OCI-LY7 (cell line): ENCODE measurements around the gene MFGE8. TPM values are rescaled to one million over a fixed set of nuclear protein-coding genes. Genes with fewer than 3 reads are reported as not detected.

Source experiments
- BruUV-seq: library from RNA; stranded (reverse); fragments of 400-500 nt; replicated peaks from 2 replicates; lab custom pipeline; 2021; lab: Mats Ljungman, UMichigan
- CTCF ChIA-PET: fragments of 300-600 bp; sonication (Branson Sonifier 250); formaldehyde crosslinking; loops from one replicate; lab custom pipeline; 2022; ENCODE audit warnings: antibody characterized with exemption; ENCODE audit not compliant: unreplicated experiment; lab: Charles Lee
- POLR2A ChIA-PET: fragments of 300-600 bp; sonication (Branson Sonifier 250); formaldehyde crosslinking; loops from one replicate; lab custom pipeline; 2022; ENCODE audit warnings: antibody characterized with exemption; lab: Charles Lee
- DNase-seq: peaks from one replicate; pipeline ENCODE4 v3.0.0-alpha.2; 2015; ENCODE audit warnings: low spot score
- H2AFZ ChIP-seq: fragments of 200-600 bp; sonication (generic), shearing (Covaris generic); 2 replicates; pipeline ENCODE4 v1.6.1; 2014; ENCODE audit warnings: mild to moderate bottlenecking, antibody characterized with exemption, low read length, moderate library complexity
- H3K27ac ChIP-seq: fragments of 200-600 bp; sonication (generic); 2 replicates; pipeline ENCODE4 v1.5.1; 2014; ENCODE audit warnings: mixed run types, low read depth, mild to moderate bottlenecking, moderate library complexity, low read length, inconsistent platforms; ENCODE audit not compliant: poor library complexity, severe bottlenecking
- H3K36me3 ChIP-seq: fragments of 200-600 bp; sonication (generic); 2 replicates; pipeline ENCODE4 v1.6.1; 2014; ENCODE audit warnings: mild to moderate bottlenecking, antibody characterized with exemption, low read length, moderate library complexity, mixed read lengths; ENCODE audit not compliant: insufficient read depth
- H3K4me1 ChIP-seq: fragments of 200-600 bp; sonication (generic); 2 replicates; pipeline ENCODE4 v1.5.1; 2014; ENCODE audit warnings: mild to moderate bottlenecking, low read length; ENCODE audit not compliant: insufficient read depth, poor library complexity, severe bottlenecking
- H3K4me2 ChIP-seq: fragments of 200-600 bp; sonication (generic); 2 replicates; pipeline ENCODE4 v1.6.1; 2014; ENCODE audit warnings: mild to moderate bottlenecking, low read length
- H3K4me3 ChIP-seq: fragments of 200-600 bp; sonication (generic); 2 replicates; pipeline ENCODE4 v1.5.1; 2014; ENCODE audit warnings: mild to moderate bottlenecking, low read depth, low read length; ENCODE audit not compliant: poor library complexity, severe bottlenecking
- H3K79me2 ChIP-seq: fragments of 200-600 bp; sonication (generic); 2 replicates; pipeline ENCODE4 v1.6.1; 2016; ENCODE audit warnings: low read depth, mild to moderate bottlenecking, low read length, moderate library complexity, mixed read lengths; ENCODE audit not compliant: insufficient read depth
- H3K9me2 ChIP-seq: fragments of 200-600 bp; sonication (generic); 2 replicates; pipeline ENCODE4 v1.6.1; 2016; ENCODE audit warnings: mild to moderate bottlenecking, low read length, mixed read lengths; ENCODE audit not compliant: insufficient read depth
- H3K9me3 ChIP-seq: fragments of 200-600 bp; sonication (generic); 2 replicates; pipeline ENCODE4 v1.6.1; 2014; ENCODE audit warnings: mild to moderate bottlenecking, mixed run types, low read length, mixed read lengths
- H4K20me1 ChIP-seq: fragments of 200-600 bp; sonication (generic); 2 replicates; pipeline ENCODE4 v1.6.1; 2014; ENCODE audit warnings: mild to moderate bottlenecking, antibody characterized with exemption, low read length, moderate library complexity, mixed read lengths; ENCODE audit not compliant: insufficient read depth
- CTCF ChIP-seq: fragments of 200-600 bp; sonication (generic); conservative IDR thresholded peaks from 2 replicates; pipeline ENCODE4 v1.5.1; 2014; ENCODE audit warnings: mild to moderate bottlenecking, antibody characterized with exemption, low read length, moderate library complexity, mixed read lengths
- EZH2phosphoT487 ChIP-seq: fragments of 200-600 bp; sonication (generic); IDR thresholded peaks from 2 replicates; pipeline ENCODE4 v1.6.1; 2018; ENCODE audit warnings: low read depth, borderline replicate concordance, mild to moderate bottlenecking, mixed run types, antibody characterized with exemption, low read length, moderate library complexity, mixed read lengths
- intact Hi-C: fragments of 100-400 bp; cut with micrococcal nuclease; formaldehyde crosslinking; loops from one replicate; pipeline ENCODE4 v1.10.0; 2022; ENCODE audit not compliant: unreplicated experiment
- total RNA-seq, 2 experiments: library from RNA; depleted of rRNA in 1 of 2; stranded (reverse); fragments of >200 nt in 1 of 2; shearing (Covaris generic) in 1 of 2; gene quantifications; 2 replicates each; pipeline ENCODE4 v1.2.3, GENCODE V29; 2014 to 2022

MFGE8 gene
- total RNA-seq, 2 experiments from 2014 or later: 11.8 to 70.4 TPM

GRCh38 chr15:88894819-88895767, 18.1 kb downstream of the MFGE8 start, which contains the start of gene HAPLN3:
Gene HAPLN3 (minus strand): TSS chr15:88895544. CDS start chr15:88887298, 8,246 bp downstream.
- BruUV-seq: no TSS peak
- Histone ChIP-seq H2AFZ (no peak within 1 kb of the TSS), H3K27ac (no peak within 1 kb of the TSS), H3K9me2 (no peaks in the 10 kb centered on the region), H3K4me2 (peak within 1 kb of the TSS; percentile 26; the same call in 1 of the 2 replicates), H3K4me3 (no peak within 1 kb of the TSS), H3K36me3 (no peaks in the 10 kb centered on the region), H3K4me1 (peaks cover 3% of the 10 kb centered on the region), H4K20me1 (no peaks in the 10 kb centered on the region), H3K9me3 (no peaks in the 10 kb centered on the region), H3K79me2 (no peaks in the 10 kb centered on the region)
- ChIA-PET CTCF (interaction anchor here (0.6 kb wide), 1 partner anchor 971 kb away, joined by 4 read pairs; no protein-coding TSS in a partner anchor), POLR2A (no interaction called here)
- TF ChIP-seq EZH2phosphoT487 (no peak), CTCF (no peak)
- intact Hi-C loops: no loop called here
- no peak for DNase-seq

- CTCF ChIA-PET: no interaction called here
- intact Hi-C loops: no loop called here
- no peak overlapping the region for H3K4me3 ChIP-seq
- H3K27ac ChIP-seq: no peak overlapping the region
- no peaks in the 10 kb centered on the region for H3K79me2 ChIP-seq
- no peaks in the 10 kb centered on the region for H4K20me1 ChIP-seq
- TF ChIP-seq EZH2phosphoT487: no peak
- TF ChIP-seq CTCF: peak; percentile 72
- no peak overlapping the region for H3K4me2 ChIP-seq
- no peaks in the 10 kb centered on the region for H3K9me3 ChIP-seq
- no TSS peak for BruUV-seq
- DNase-seq: peak; percentile 23
- peaks cover 3% of the 10 kb centered on the region for H3K4me1 ChIP-seq
- no peak overlapping the region for H2AFZ ChIP-seq
- no peaks in the 10 kb centered on the region for H3K36me3 ChIP-seq
- POLR2A ChIA-PET: no interaction called here
- no peaks in the 10 kb centered on the region for H3K9me2 ChIP-seq
These were observed 18.8 kb downstream of the MFGE8 start for GRCh38 chr15:88894348-88894818.
